Adrenal gland (tissue), 5 donors: ENCODE results near the gene IDI1.

Experiments
- POLR2A ChIP-seq, 2 donors: fragments of 450-650 bp; IDR thresholded peaks; one replicate each; pipeline ENCODE4 v1.6.1; 2017; ENCODE audit warnings: antibody characterized with exemption in 2 of 2, mild to moderate bottlenecking in 2 of 2, moderate library complexity in 1 of 2
- TF ChIP-seq, protein P1 (sequence below), 6 experiments: fragments of 450-650 bp in 4 of 6; fragments of 200-600 bp in 2 of 6; sonication (generic) in 1 of 6; IDR thresholded peaks; 1 replicate in 5 of 6; 2 replicates in 1 of 6; pipeline versions ENCODE4 v1.5.1 to v1.8.0; 2016 to 2021; ENCODE audit warnings: antibody characterized with exemption in 6 of 6, mild to moderate bottlenecking in 2 of 6, moderate library complexity in 1 of 6
- donor health status: DM: no; HTN: no; CAD: no.

- TF ChIP-seq, protein P1, sequence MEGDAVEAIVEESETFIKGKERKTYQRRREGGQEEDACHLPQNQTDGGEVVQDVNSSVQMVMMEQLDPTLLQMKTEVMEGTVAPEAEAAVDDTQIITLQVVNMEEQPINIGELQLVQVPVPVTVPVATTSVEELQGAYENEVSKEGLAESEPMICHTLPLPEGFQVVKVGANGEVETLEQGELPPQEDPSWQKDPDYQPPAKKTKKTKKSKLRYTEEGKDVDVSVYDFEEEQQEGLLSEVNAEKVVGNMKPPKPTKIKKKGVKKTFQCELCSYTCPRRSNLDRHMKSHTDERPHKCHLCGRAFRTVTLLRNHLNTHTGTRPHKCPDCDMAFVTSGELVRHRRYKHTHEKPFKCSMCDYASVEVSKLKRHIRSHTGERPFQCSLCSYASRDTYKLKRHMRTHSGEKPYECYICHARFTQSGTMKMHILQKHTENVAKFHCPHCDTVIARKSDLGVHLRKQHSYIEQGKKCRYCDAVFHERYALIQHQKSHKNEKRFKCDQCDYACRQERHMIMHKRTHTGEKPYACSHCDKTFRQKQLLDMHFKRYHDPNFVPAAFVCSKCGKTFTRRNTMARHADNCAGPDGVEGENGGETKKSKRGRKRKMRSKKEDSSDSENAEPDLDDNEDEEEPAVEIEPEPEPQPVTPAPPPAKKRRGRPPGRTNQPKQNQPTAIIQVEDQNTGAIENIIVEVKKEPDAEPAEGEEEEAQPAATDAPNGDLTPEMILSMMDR (IDR thresholded peaks at IDR 0.05) = no peak
- TF ChIP-seq POLR2A (IDR thresholded peaks at IDR 0.05) = no peak
These were observed 56.5 kb downstream of the IDI1 start for GRCh38 chr10:992467-992866.
